HT1080 (cell line): ENCODE data around the gene WDR31. TPM values are rescaled to one million over a fixed set of nuclear protein-coding genes. Genes with fewer than 3 reads are reported as not detected.
A peak's percentile ranks its signal among the peaks of the same experiment; 100 is the strongest.

Experiments used
- DNase-seq: peaks from one replicate; pipeline ENCODE4 v3.0.0-alpha.2; 2015; ENCODE audit warnings: low read depth
- total RNA-seq: library from RNA; depleted of rRNA; stranded (reverse); fragments of >200 nt; shearing (Covaris generic); gene quantifications from 2 replicates; pipeline ENCODE4 v1.2.3, GENCODE V29; 2014

The WDR31 gene
- total RNA-seq, 1 experiment from 2014 or later, result 0.43 TPM

DNA sequence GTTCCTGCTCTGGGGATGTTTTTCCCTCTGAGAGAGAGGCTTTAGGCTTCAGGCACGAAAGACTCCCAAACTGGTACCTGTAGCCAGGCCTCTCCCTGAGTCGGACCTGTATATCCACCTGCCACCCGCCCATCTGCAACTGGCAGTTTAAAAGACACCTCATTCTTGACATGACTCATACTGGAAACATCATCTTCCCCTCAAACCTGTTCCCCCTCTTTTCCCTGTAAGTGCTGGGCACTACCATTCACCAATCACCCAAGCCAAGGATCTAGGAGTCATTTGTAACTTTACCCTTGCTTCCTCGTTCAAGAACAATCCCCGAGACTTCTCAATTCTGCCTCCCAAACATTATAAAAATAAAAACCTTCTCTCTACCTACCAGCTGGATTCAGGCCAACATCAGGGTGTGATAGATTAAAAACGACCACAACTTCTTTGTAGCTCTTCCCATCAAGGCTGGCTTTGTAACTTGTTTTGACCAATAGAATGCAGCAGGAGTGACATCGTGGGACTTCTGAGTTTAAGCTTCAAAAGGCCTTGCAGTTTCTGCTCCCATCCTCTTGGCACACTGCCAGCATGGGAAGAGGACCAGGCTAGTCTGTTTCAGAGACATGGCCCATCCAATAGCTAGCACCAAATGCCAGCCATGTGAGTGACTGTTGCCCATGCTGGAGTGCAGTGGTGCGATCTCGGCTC, 1.8 kb upstream of the WDR31 start:
- peak; percentile 22 for DNase-seq

DNA sequence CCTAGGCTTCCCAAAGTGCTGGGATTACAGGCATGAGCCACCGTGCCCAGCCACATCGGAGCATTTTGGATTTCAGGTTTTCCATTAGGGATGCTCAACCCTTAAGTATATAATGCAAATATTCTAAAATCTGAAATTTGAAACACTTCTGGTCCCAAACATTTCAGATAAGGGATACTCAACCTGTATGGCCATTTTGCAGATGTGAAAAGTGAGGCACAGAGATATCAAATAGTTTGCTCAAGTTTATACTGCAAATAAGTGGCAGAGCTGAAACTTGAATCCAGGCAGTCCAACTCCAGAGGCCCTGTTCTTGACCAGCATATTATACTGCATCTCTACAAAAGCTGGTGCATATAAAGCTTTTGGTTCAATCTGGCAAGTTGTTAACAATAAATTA, 2.4 kb downstream of the WDR31 start:
- no peak for DNase-seq

- DNase-seq, result no peak
These were observed 8.3 kb downstream of the WDR31 start for GRCh38 chr9:113331780-113332179.

- no peak for DNase-seq
These were observed 11.9 kb downstream of the WDR31 start for GRCh38 chr9:113328045-113328782.

DNA sequence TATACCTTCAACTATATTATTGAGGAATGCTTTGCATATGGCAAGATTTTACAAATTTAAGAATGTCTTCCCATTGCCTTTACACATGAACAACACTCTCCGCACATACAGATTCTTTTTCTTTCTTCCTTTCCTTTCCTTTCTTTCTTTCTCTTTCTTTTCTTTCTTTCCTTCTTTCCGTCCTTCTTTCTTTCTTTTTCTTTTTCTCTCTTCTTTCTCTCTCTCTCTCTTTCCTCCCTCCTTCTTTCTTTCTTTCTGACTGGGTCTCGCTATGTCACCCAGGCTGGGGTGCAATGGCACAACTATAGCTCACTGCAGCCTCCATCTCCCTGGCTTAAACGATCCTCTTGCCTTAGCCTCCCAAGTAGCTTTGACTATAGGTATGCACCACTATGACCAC, 13.8 kb downstream of the WDR31 start:
- DNase-seq, result no peak

DNA sequence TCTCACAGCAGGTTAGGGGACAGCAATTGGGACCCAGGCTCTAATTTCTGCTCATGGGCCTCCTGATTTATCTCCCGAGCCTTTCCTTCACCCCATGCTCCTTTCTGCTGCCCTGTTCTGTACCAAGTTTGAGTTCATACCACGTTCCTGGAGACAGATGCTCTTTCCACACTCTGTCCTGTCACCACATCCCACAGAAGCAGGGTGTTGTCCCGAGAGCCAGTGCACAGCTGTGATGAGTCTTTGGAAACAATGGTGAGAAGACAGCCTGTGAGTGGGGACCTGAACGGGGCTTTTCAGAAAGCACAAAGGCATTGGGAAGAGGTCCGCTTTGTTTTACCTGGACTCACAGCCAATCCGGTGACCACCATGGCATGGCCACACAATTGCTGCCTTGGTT, 17.4 kb downstream of the WDR31 start:
- DNase-seq, result no peak

- no peak for DNase-seq
These were observed 20.0 kb downstream of the WDR31 start for GRCh38 chr9:113320051-113320450.

DNA sequence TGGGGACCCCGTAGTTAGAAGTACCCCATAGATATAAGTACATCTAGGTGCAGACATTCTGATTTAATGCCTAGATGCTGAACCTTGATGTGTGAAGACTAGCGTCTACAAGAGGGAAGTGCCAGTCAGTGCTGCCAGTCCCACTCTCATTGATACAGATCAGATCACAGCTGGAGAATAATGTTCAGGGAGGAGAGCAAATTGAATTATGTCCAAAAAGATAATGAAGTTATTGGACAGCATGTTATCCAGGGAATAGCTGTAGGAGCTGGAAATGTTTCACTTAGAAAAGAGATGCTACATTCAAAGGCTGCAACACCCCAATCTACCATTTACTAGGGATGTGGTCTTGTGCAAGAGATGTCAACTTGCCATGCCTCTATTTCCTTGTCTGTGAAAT, 21.0 kb downstream of the WDR31 start:
- no peak for DNase-seq

DNA sequence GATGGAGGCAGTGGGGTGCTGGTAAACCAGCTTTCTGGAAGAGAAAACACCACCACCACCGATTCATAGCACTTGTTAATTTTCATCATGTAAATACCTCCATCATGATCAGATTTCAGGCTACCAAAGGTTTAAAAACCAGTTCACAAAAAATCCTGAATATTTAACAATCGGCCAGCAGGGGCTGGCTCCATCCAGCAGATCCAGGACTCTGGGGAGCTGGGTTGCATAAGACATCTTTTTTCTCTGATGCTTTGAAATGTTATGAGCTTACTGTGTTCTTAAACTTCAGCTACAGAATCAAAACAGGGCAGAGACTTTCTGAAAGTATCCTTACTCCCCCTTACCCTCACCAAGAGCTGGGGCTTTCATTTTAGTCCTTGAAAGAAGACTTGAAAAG, 22.3 kb downstream of the WDR31 start:
- DNase-seq, result no peak

GRCh38 chr9:113316030-113316429, 24.0 kb downstream of the WDR31 start:
- DNase-seq, result no peak

DNA sequence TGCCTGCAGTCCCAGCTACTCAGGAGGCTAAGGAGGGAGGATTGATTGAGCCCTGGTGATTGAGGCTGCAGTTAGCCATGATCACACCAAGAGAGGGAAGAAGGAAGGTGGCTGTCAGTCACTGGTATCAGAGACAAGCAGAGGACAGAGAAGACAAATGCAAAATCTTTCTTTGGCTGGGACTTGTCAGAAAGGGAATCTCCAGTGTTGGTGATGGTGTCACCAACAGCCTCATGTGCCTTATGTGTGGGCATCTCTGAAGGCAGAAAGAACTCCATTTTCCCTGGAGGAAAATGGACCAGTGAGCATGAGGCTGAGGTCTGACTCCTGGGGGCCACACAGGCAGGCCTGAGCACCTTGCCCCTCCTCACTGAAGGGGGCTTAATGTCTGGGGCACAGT, 24.8 kb downstream of the WDR31 start:
- DNase-seq, result no peak

DNA sequence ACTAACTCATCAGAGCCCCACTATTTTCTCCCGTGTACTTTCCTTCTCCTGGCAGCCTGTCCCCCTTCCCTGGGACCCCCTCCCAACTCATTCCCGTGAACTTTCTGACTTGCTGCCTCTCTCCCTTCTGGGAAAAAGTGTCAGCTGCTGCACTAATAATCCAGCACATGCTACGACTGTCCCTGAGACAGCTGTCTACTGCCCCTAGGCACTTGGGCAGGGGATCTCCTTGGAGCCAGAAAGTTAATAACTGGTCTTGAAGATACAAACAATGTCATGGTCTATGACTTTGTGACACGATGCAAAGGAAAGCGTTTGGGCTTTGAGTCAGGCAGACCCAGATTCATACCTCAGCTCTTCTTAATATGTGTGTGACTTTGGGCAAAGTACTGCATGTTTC, 26.8 kb downstream of the WDR31 start:
- no peak for DNase-seq

DNA sequence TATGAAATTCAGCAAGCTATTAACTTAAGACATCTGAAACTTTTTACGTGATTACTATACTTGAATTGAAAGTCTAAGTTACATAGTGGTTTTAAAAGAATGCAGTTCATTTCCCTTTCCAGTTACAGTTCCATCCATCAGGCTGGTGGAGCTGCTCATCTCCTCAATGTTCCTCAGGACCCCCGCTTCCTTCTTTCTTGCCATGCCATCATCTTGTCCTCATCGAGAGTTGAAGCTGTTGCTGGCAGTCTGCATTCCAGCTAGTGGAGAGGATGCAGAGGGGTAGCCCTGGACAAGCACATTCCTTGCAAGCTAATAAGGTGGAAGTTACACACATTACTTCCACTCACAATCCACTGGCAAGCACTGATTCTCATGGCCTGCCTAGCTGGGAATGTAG, 28.1 kb downstream of the WDR31 start:
- no peak for DNase-seq

DNA sequence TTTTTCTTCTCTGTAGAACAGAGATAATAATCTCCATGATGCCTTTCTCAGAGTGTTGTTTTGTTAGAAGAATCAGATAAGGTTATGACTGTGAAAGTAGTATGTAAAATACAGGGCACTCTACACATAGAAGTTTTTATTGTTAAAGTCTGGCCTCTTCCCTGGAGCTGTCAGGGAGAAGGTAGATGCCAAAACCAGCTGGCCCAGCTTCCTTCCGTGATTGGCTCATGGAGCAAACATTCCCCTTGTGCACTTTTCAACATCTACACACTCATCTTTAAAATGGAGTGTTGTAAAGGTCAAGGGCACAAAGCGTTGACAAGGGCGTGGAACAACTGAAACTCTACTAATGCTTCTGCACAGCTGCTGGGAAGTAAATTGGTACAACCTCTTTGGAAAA, 29.5 kb downstream of the WDR31 start:
- DNase-seq, result no peak

GRCh38 chr9:113309204-113309813, 30.8 kb downstream of the WDR31 start:
- peak; percentile 10 for DNase-seq

DNA sequence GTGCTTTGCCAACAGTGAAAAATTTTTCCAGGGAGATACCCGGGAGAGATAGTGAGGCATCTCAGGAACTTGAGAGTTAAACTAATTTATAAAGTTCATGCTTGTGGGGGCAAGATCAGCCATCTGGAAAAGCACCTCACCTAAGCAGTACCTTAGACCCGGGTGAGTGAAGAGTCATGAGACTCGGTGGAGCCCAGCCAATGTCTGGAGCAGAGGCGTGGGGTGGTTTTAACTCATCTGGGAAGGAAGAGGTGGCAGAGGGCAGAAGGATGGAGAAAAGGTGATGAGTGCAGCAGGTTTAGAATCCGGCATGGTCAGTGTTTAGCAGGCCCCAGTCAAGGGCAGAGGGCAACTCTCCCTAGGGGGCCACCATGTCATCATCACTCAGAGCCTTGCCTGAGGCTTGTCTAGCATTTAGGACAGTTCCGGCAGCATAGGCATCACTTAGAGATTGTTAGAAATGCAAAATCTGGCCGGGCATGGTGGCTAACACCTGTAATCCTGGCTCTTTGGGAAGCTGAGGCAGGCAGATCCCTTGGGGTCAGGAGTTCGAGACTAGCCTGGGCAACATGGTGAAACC, 32.6 kb downstream of the WDR31 start:
- DNase-seq, result no peak

DNA sequence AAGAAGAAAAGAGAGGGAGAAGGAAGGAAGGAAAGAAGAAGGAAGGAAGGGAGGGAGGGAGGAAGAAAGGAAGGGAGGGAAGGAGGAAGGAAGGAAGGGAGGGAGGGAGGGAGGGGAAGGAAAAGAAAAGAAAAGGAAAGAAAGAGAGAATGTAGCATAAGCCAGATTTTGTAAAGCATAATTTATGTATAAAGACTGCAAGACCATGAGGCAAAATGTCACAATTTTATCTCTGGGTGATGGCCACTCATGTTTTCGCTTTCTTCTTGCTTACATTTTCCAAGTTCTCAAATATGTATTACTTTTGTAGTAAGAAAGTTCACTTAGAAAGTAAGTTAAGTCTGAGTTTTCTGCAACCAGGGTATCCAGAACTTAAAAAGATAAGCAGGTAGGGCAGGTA, 33.5 kb downstream of the WDR31 start:
- no peak for DNase-seq

GRCh38 chr9:113302792-113303418, 37.2 kb downstream of the WDR31 start, which contains the start of gene RNF183:
RNF183 (minus strand) TSS chr9:113303376; CDS start chr9:113298184, 5,192 bp downstream.
- DNase-seq, result no peak

DNA sequence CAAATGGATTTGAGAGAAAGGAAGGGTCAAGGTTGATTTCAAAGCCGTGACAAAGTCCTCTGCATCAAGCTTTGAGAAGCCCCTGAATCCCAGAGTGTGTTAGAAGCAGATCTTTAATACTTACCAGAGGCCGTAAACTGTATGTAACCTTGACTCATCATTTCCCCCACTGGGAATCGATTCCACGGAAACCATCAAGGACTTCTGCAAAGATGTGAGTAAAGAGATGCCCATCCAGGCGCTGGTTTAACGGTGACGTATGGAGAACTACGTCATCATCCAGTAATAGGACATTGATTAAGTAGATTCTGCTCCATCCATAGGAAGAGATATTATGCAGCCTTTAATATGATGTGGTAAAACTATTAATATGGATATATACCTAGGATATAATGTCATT, 38.5 kb downstream of the WDR31 start:
- DNase-seq, result no peak

- peak; percentile 36 for DNase-seq
These were observed 40.2 kb downstream of the WDR31 start for GRCh38 chr9:113299800-113300292.

DNA sequence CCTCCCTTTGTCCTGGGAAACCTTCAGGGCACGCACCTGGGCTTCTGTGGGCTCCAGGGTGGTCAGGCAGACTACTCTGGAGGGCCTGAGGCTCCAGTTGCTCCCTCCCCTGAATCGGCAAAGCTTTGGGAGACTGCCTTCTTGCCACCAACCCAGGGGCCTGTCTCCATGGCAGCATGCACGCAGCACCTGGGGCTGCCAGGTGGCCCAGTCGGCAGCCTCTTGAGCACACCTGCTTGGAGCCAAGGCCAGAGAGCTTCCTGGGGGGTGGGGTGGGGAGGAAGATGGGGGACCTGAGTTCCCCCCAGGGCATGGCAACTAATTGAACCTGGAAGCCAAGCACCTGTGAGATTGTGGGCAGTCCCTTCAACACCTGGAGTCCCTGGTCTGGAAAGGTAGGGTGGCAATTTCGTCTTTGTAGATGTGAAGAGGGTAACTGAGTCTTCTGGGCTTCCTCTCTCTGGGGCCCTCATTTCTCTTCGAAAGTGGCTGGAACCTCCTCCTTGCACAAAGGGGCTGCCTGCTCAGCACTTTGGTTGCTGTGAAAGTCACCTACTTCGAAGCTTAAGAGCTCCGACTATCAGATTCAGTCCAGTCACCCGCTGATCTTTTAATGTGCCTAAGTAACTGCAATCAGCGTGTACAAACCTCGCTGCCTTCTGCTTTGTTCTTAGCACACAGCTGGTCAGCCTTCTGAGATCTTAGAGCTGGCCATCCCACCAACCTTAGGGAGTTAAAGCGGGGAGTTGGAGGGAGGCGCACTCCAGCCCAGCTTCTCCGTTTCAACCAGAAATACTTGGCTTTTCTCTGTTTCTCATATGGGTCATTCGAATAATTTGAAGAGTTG, 40.9 kb downstream of the WDR31 start:
- no peak for DNase-seq
